ENCODE results near the gene ABCC4.
"Not testable (repeated sequence)": the region's sequence is repeated elsewhere in the genome, so short reads cannot be mapped to it uniquely, and the experiment has no call there.

The ABCC4 gene

DNA sequence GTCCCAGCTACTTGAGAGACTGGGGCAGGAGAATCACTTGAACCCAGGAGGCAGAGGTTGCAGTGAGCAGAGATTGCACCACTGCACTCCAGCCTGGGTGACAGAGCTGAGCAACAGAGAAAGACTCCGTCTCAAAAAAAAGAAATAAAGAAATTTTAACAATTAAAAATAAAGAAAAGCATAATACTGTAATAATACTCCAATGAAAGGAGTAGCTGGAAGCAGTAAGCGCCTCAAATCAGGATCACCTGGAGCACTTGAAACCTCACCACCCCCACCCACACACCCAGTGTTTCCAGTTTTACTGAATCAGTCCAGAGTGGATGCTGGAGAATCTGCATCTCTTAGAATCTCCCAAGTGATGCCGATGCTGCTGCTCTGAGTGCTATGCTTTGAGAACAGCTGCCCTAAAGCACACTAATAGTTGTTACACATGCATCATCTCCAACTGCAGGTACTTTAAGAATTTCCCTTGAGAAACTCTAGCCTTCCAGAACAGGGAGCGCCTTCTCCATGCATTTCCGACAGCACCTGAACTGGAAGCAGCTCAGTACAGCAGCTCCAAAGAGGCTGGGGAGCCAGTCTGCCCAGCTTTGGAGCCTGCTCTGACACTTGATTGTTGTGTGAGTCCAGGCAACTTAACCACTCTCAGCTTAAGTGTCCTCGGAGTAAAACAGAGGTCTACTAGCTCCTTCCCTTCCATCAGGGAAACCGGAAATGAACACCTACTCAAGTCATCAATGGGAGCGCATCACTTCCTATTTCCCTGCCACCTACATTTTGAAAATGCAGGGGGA is 2.9 kb downstream of the ABCC4 start:
- no peak for DNase-seq (ENCODE audit: low read depth in 2 of 2)

DNA sequence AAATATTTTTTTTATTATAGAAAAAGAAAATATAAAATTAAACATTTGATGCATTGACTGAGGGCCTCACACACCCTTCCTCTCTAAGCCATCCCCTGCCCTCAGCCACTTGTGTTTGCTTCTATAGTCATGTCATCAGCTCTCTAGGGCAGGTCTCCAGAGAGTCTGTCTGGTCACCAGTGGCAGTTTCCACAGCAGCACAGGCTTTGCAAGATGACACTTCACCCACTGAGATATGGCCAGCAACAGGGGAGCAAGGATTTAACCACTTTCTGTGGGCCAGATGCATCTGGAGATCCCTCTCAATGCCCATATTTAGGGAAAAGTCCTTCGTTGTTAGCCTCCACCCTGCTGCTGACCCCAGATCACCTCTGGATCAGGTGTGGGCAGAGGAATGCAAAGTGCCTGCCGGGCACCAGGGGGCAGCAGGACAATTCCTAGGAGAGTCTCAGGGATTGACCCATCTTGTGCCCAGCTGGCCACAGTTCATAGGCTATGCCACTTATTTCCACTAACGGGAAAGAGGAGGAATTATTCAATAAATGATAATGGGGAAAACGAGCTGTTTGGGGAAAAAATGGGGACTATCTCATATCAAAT is 4.8 kb downstream of the ABCC4 start:
- DNase-seq (ENCODE audit: low read depth in 2 of 2), result no peak

DNA sequence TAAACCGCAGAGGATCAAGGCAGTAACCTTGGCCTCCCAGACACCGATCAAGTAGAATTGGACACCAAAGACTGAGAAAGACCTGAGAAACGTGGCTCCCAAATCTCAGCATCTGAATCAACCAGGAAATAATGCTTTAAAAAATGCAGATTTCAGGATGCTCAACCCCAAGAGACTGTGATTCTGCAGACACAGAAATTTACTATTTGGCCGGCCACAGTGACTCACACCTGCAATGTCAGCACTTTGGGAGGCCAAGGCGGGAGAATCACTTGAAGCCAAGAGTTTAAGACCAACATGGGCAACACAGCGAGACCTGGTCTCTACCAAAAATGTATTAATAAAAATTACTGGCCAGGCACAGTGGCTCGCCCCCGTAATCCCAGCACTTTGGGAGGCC is 6.2 kb downstream of the ABCC4 start:
- DNase-seq (ENCODE audit: low read depth in 2 of 2), result no peak

DNA sequence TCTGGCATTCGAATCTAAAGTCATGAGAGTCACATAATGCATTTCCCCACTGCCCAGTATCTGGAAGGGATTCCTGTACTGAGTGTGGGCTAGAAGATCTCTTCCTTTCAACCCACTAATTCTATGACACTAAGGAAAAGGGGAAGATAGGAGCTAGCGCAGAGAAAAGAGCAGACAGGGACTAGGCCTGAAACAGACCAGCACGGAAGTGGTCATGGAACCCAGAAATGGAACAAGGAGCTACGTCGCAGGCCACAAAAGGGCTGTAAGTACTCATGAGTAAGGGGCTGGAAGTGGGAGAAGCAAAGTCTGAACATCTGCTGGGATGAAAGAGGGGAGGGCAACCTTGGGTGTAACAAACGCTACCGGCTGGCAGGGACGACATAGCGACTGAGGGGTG is 8.6 kb downstream of the ABCC4 start:
- no peak for DNase-seq (ENCODE audit: low read depth in 2 of 2)

DNA sequence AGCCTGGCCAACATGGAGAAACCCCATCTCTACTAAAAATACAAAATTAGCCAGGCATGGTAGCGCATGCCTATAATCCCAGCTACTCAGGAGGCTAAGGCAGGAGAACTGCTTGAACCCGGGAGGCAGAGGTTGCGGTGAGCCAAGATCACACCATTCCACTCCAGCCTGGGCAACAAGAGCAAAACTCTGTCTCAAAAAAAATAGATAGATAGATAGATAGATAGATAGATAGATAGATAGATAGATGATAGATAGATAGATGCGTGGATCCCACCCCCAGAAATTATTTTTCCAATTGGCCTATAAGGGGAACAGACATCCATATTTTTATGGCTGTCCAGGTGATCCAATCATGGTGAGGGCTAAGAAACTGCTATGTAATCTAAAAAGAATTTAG is 11.3 kb downstream of the ABCC4 start:
- DNase-seq (ENCODE audit: low read depth in 2 of 2), result not testable (repeated sequence)

DNA sequence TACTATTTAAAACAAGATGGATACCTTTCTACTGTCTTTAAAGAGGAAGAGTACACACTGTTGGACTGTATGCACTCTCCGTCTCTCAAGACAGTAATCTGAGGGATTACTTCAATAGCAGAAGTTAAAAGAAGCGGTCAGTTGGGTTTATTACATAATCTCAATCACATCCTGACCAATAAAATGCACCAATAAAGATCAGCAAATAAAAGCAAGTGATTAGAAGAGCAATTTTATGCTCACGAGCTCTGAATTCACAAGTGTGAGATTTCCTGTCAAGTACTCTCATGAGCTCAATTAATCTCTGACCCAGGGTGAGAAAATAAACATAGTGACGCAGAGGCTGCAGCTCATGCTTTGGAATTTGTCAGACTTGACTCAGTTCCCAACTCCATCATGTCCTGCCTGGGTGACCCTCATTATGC is 12.2 kb downstream of the ABCC4 start:
- no peak for DNase-seq (ENCODE audit: low read depth in 2 of 2)

DNA sequence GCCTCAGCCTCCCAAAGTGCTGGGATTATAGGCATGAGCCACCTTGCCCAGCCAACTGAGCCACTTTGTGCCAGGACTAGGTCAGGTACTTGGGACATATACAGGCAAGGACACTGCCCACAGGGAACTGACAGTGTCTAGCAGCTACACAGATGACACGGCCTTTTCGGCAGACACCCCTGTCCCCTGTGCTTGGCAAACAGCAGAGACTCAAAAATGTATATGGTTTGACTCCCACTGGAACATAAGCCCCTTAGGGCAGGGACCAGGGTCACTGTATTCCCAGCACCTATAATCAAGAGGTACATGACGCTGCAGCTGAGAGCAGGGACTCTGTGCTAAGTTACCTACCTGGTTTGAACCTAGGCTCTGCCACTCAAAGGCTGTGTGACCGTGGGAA is 16.8 kb downstream of the ABCC4 start:
- no peak for DNase-seq (ENCODE audit: low read depth in 2 of 2)

DNA sequence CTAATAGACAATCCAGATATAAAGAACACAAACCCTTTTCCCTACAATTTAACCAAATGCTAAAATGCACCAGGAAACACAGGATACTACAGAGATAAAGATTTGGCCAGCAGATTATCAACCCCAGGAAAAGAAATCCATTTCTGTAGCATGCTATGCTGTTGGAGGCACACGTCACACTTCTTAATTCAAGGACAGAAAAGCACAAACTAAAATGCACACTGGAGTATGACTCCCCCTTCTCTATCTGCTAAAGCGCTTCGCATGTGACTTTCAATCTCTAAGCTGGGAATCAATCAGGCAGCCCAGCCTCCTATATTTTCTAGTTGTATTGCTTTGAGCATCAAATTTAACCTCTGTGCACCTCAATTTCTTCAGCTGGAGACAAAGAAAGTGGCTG is 22.2 kb downstream of the ABCC4 start:
- no peak for DNase-seq (ENCODE audit: low read depth in 2 of 2)

DNA sequence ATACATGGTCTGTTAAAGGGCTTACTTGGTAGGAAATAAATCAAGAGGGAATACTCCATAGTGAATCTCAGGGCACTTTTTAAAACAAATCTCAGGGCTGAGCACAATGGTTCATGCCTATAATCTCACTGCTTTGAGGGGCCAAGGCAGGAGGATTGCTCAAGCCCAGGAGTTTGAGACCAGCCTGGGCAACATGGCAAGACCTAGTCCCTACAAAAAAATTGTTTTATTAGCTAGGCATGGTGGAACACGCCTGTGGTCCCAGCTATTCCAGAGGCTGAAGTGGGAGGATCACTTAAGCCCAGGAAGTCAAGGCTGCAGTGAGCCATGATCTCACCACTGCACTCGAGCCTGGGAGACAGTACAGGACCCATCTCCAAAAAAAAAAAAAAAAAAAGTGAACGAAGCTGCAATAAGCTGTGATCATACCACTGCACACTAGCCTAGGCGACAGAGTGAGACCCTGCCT is 25.2 kb downstream of the ABCC4 start:
- no peak for DNase-seq (ENCODE audit: low read depth in 2 of 2)

DNA sequence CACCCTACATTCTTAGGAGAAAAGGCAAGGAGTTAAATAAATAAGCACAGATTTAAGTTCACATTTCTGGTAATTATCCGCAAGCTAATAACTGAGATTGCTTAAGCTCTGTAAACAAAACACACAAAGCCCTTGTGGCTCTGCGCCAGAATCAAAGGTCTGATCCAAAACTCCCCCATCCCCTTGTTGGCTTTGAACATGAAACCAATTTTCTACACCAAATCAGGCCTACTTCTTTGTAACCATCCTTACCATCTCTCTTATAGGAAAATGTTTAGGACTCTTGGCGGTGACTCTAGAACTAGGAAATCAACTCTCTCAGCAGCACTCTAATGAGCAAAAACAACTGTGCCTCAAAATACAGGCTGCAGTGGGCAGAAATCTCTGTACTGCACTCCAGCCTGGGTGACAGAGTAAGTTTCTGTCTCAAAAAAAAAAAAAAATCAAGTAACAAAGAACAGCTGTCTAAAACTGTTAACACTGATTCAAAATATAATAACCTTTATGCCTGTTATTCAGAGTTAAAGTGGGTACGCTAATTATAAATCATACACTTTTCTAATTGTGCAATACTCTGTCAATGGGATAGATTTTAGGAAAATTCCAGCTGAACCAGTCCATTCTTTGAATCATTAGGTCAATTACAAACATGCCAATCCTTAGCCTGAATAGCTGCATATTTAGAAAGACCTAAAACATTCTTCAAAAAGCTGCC is 25.8 kb downstream of the ABCC4 start:
- no peak for DNase-seq (ENCODE audit: low read depth in 2 of 2)

DNA sequence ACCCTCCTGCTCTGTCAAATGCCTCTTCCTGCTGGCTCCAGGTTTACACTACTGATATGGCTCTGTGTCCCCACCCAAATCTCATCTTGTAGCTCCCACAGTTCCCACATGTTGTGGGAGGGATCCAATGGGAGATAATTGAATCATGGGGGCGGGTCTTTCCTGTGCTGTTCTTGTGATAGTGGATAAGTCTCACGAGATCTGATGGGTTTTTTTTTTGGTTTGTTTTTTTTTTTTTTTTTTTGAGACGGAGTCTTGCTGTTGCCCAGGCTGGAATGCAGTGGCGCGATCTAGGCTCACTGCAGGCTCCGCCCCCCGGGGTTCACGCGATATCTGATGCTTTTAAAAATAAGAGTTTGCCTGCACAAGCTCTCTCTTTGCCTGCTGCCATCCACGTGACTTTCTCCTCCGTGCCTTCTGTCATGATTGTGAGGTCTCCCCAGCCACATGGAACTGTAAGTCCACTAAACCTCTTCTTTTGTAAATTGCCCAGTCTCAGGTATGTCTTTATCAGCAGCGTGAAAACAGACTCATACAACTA is 27.6 kb downstream of the ABCC4 start:
- not testable (repeated sequence) for DNase-seq (ENCODE audit: low read depth in 2 of 2)

DNA sequence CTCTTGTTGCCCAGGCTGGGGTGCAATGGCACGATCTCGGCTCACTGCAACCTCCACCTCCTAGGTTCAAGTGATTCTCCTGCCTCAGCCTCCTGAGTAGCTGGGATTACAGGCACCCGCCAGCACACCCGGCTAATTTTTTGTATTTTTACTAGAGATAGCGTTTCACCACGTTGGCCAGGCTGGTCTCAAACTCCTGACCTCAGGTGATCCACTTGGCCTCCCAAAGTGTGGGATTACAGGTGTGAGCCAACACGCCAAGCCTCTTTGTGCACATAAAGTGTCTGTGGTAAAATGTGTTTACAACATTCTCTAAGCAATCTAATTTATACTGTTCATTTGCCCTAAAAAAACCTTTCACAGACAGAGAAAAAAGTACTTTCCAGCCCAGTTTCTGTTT is 29.2 kb downstream of the ABCC4 start:
- DNase-seq (ENCODE audit: low read depth in 2 of 2), result not testable (repeated sequence)

DNA sequence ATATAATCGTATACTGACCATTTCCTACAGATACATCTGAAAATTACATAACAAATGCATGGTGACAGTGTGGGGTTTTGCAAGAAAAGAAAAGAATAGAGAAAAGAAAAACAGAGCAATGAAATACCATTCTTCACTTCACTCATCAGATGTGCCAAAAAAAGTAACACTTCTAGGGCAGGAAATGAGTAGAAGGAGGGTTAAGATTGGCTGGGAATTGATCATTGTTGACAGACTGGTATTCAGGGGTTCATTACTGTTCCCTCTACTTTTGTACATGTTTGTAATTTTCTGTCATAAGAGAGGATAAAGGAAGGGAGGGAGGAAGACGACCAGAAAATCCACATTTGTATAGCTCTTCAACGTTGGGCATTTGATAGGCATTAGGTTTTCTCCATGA is 31.5 kb downstream of the ABCC4 start:
- DNase-seq (ENCODE audit: low read depth in 2 of 2), result no peak

DNA sequence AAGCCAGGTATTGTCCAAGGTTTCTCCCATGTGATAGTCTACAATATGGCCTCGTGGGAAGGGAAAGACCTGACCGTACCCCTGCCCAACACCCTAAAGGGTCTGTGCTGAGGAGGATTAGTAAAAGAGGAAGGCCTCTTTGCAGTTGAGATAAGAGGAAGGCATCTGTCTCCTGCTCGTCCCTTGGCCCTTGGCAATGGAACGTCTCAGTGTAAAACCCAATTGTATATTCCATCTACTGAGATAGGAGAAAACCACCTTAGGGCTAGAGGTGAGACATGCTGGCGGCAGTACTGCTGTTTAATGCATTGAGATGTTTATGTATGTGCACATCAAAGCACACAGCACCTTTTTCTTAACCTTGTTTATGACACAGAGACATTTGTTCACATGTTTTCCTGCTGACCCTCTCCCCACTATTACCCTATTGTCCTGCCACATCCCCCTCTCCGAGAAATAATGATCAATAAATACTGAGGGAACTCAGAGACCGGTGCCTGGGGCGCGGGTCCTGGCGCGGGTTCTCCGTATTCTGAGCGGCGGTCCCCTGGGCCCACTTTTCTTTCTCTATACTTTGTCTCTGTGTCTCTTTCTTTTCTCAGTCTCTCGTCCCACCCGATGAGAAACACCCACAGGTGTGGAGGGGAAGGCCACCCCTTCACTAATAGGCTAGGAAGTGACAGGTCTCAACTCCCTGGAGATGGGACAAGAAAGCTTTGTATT is 32.7 kb downstream of the ABCC4 start:
- DNase-seq (ENCODE audit: low read depth in 2 of 2), result not testable (repeated sequence)

DNA sequence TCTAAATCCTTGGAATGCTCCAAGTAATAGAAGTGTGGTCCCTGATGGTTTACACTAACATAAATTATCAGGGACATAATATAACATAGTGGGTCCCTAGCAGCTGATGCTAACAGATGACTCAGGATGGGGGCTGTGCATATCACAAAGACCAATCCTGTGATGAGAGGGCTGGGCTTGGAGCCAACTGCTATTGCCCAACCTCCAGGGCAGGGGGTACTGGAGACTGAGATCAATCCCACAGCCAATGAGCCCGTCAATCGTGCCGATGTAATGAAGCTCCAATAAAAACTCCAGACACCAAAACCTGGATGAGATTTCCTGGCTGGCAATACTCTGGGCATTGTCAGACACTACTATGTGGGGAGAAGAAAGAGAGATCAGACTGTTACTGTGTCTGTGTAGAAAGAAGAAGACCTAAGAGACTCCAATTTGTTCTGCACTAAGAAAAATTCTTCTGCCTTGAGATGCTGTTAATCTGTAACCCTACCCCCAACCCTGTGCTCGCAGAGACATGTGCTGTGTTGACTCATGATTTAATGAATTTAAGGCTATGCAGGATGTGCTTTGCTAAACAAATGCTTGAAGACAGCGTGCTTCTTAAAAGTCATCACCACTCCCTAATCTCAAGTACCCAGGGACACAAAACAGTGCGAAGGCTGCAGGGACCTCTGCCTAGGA is 33.4 kb downstream of the ABCC4 start:
- no peak for DNase-seq (ENCODE audit: low read depth in 2 of 2)

DNA sequence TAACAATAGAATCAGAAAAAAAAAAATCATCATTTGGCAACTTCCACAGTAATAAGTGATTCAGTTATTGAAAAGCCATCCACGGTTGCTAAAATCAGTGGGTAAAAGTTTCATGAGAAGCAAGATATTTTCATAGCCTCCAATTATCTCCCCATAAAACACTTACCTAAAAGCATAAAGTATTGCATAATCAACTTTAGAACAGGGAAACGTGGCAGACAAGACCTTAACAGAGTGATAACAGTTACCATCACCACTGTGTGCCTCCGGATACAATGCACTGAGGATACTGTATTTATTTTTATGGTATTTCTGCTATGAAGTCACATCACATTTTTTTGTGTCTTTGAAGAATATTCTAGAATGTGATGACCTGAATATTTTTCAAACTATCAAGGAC is 37.0 kb downstream of the ABCC4 start:
- DNase-seq (ENCODE audit: low read depth in 2 of 2), result no peak

DNA sequence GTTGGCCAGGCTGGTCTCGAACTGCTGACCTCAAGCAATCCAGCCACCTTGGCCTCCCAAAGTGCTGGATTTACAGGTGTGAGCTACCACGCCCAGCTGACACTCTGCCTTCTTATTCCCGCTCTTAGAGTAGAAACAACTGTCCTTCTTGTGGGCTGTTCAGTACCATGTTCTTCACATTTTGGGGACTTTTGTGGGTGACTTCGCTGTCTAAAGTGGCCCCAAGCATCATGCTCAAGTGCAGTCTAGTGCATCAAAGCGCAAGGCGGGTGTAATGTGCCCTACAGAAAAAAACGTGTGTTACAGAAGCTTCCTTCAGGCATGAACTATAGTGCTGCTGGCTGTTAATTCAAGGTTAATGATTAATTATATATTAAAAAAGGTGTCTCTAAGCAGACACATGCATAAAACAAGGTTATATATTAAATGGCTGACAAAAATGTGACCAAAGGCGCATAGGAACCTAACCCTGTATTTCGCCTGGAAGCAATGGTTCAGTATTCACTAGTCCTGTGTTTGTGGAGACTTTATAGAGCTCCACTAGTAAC is 38.3 kb downstream of the ABCC4 start:
- DNase-seq (ENCODE audit: low read depth in 2 of 2), result no peak

DNA sequence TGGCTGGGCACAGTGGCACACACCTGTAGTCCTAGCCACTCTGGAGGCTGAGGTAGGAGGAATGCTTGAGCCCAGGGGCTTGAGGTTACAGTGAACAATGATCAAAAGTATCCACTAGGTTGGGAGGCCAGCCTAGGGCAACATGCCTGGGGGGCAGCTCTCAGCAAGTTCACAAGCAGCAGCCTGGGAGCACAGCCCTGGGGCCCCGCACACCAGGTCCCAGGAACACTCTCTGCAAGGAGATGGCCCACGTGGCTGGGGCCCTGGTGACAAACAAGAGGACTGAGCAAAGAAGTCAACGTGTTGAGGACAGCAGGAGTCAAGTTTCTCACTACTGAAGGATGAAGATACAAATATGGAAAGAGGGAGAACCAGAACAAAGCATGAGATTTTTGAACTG is 39.3 kb downstream of the ABCC4 start:
- DNase-seq (ENCODE audit: low read depth in 2 of 2), result no peak

DNA sequence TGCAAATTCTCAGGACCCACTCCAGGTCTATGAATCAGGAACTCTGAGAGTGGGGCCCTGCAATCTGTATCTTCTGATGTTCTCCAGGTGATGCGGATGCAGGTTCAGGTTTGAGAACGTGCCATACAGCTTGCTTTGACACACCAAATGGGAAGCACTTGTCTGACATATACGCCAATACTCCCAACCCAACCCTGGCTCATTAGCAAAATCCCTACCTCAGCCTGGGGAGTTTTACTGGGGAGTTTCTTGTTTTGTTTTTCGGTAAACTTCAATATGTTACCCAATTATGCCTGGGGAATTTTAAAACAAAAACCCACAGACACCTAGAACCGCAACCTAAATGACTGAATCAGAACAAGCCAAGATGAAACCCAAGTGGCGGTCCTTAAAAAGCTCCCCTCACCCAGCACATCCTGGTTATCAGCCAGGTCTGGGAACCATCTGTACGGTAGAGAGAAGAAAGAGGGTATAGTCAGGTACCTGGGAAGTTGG is 41.2 kb downstream of the ABCC4 start:
- DNase-seq (ENCODE audit: low read depth in 2 of 2), result no peak

DNA sequence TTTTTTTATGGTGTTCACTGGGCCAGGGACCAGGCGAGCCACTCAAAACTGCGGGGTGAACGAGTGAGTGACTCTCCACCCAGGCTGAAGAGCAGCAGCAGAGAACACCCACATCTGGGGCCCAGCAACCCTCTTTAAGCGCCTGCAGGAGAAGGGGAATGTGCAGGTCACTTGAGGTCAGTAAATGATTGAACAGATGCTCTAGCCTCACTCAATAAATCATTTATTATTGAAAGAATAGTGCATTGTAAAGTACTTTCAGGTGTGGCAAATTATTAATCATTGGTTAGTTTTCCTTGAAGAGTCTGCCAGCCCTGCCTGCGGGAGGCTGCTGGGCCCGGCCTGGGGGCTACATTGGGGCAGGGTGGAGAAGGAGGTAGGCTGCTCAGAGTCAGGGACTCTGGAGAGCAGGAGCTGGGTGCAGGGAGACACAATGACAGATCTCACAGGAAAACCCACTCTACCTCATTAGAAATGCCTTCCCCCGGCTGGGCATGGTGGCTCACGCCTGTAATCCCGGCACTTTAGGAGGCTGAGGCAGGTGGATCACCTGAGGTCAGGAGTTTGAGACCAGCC is 42.5 kb downstream of the ABCC4 start:
- no peak for DNase-seq (ENCODE audit: low read depth in 2 of 2)

All from activated CD8-positive, alpha-beta memory T cell treated with anti-CD3 and anti-CD28 coated beads for 4 hours (primary cell).